ENCODE results near the gene TTC7B. TPM values are rescaled to one million over a fixed set of nuclear protein-coding genes. Genes with fewer than 3 reads are reported as not detected.
A peak's percentile ranks its signal among the peaks of the same experiment; 100 is the strongest.
"Not testable (repeated sequence)": the region's sequence is repeated elsewhere in the genome, so short reads cannot be mapped to it uniquely, and the experiment has no call there.

Gene TTC7B, protein sequence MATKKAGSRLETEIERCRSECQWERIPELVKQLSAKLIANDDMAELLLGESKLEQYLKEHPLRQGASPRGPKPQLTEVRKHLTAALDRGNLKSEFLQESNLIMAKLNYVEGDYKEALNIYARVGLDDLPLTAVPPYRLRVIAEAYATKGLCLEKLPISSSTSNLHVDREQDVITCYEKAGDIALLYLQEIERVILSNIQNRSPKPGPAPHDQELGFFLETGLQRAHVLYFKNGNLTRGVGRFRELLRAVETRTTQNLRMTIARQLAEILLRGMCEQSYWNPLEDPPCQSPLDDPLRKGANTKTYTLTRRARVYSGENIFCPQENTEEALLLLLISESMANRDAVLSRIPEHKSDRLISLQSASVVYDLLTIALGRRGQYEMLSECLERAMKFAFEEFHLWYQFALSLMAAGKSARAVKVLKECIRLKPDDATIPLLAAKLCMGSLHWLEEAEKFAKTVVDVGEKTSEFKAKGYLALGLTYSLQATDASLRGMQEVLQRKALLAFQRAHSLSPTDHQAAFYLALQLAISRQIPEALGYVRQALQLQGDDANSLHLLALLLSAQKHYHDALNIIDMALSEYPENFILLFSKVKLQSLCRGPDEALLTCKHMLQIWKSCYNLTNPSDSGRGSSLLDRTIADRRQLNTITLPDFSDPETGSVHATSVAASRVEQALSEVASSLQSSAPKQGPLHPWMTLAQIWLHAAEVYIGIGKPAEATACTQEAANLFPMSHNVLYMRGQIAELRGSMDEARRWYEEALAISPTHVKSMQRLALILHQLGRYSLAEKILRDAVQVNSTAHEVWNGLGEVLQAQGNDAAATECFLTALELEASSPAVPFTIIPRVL
- 1 to 10 TPM; 5.9 to 6.6 TPM for total RNA-seq

DNA sequence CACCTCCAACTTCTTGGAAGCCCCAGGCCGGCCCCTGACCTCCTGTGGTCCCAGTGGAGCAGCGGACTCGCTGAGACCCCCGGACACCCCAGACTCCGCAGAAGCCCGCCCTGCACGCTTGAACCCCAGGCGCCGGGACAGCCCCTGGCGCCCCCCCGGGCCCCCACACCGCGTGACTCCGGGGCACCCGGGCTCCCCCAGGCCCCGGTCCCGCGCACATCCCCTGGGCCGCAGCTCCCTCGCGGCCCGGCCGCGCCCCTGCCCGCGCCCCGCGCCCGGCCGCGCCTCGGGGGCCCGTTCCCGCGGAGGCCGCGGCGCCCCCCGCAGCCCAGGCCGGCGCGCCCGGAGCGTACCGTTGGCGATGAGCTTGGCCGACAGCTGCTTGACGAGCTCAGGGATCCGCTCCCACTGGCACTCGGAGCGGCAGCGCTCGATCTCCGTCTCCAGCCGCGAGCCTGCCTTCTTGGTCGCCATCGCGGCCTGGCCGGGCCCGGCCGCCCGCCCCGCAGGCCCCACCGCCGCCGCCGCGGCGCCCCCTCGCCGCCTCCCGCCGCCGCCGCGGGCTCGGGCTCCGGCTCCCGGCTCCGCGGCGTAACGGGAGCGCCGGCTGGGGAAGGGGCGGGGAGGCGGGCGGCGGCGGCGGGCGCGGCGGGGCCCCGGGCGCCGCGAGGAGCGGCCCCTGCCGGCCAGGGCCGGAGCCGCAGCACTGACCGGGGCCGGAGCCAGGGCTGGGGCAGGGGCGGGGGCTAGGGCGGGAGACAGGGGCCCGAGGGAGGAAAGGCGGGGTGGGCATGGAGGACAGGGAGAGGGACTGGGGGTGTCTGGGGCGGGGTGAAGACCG, at the start of gene TTC7B:
Gene TTC7B (minus strand): TSS at position 609 of the 841 bp plus-strand sequence. CDS start 135 bp downstream, at position 474.
- Mint-ChIP-seq H3K9me3 (no peaks in the 10 kb centered on the region), H3K4me3 (peak within 1 kb of the TSS; percentile 77), H3K4me1 (peaks cover 9% of the 10 kb centered on the region), H3K27me3 (peaks cover 31% of the 10 kb centered on the region), H3K27ac (peak within 1 kb of the TSS; percentile 51), H3K36me3 (no peaks in the 10 kb centered on the region)
- ATAC-seq (ENCODE audit: low read depth) (peak; percentile 43), DNase-seq (peak; percentile 61)
- POLR2A ChIA-PET, result no interaction called here

- Mint-ChIP-seq H3K4me1 (no peaks in the 10 kb centered on the region), H3K27ac (no peak overlapping the region), H3K4me3 (no peak overlapping the region), H3K27me3 (no peaks in the 10 kb centered on the region), H3K36me3 (peaks cover 24% of the 10 kb centered on the region), H3K9me3 (no peaks in the 10 kb centered on the region)
- POLR2A ChIA-PET, result no interaction called here
- DNase-seq (no peak), ATAC-seq (ENCODE audit: low read depth) (no peak)
Observed at GRCh38 chr14:90864741-90865140, 48.5 kb upstream of the TTC7B start.

- H3K9me3 Mint-ChIP-seq, result no peaks in the 10 kb centered on the region
- no peak for DNase-seq
Observed at GRCh38 chr14:90858511-90858910, 42.3 kb upstream of the TTC7B start.

GRCh38 chr14:90857866-90858265, 41.6 kb upstream of the TTC7B start:
- Mint-ChIP-seq H3K4me1 (no peaks in the 10 kb centered on the region), H3K27ac (no peak overlapping the region), H3K9me3 (no peaks in the 10 kb centered on the region), H3K4me3 (no peak overlapping the region), H3K27me3 (no peaks in the 10 kb centered on the region), H3K36me3 (peaks cover 13% of the 10 kb centered on the region)
- DNase-seq (no peak), ATAC-seq (ENCODE audit: low read depth) (no peak)
- POLR2A ChIA-PET, result interaction anchor here (0.6 kb wide), 1 partner anchor 57 kb away, joined by 4 read pairs; no protein-coding TSS in a partner anchor

More at GRCh38 chr14:90858511-90858910, 42.3 kb upstream of the TTC7B start:
- no peaks in the 10 kb centered on the region for H3K27me3 Mint-ChIP-seq
- no peak overlapping the region for H3K27ac Mint-ChIP-seq
- H3K4me1 Mint-ChIP-seq, result no peaks in the 10 kb centered on the region
- H3K36me3 Mint-ChIP-seq, result peaks cover 13% of the 10 kb centered on the region
- H3K4me3 Mint-ChIP-seq, result no peak overlapping the region
- no peak for ATAC-seq (ENCODE audit: low read depth)
- POLR2A ChIA-PET, result interaction anchor here (0.6 kb wide), 1 partner anchor 57 kb away, joined by 4 read pairs; no protein-coding TSS in a partner anchor

GRCh38 chr14:90856115-90856514, 39.9 kb upstream of the TTC7B start:
- H3K9me3 Mint-ChIP-seq; H3K4me1 Mint-ChIP-seq; ATAC-seq (ENCODE audit: low read depth); H3K27me3 Mint-ChIP-seq; H3K36me3 Mint-ChIP-seq; DNase-seq; POLR2A ChIA-PET; H3K4me3 Mint-ChIP-seq; H3K27ac Mint-ChIP-seq: not testable (repeated sequence)

- ATAC-seq (ENCODE audit: low read depth) (no peak), DNase-seq (no peak)
- Mint-ChIP-seq H3K36me3 (peaks cover 8% of the 10 kb centered on the region), H3K4me1 (no peaks in the 10 kb centered on the region), H3K4me3 (no peak overlapping the region), H3K9me3 (no peaks in the 10 kb centered on the region), H3K27me3 (no peaks in the 10 kb centered on the region), H3K27ac (no peak overlapping the region)
- POLR2A ChIA-PET, result no interaction called here
Observed at GRCh38 chr14:90853116-90853515, 36.9 kb upstream of the TTC7B start.

- Mint-ChIP-seq H3K27ac (no peak overlapping the region), H3K4me1 (no peaks in the 10 kb centered on the region), H3K36me3 (peaks cover 10% of the 10 kb centered on the region), H3K4me3 (no peak overlapping the region), H3K27me3 (no peaks in the 10 kb centered on the region), H3K9me3 (no peaks in the 10 kb centered on the region)
- POLR2A ChIA-PET, result no interaction called here
- ATAC-seq (ENCODE audit: low read depth), result no peak
- DNase-seq, result no peak
Observed at GRCh38 chr14:90851327-90852036, 35.3 kb upstream of the TTC7B start.

- no peaks in the 10 kb centered on the region for H3K9me3 Mint-ChIP-seq
- H3K36me3 Mint-ChIP-seq, result peaks cover 16% of the 10 kb centered on the region
- DNase-seq (no peak), ATAC-seq (ENCODE audit: low read depth) (no peak)
- H3K4me3 Mint-ChIP-seq, result no peak overlapping the region
- no peaks in the 10 kb centered on the region for H3K27me3 Mint-ChIP-seq
- no peak overlapping the region for H3K27ac Mint-ChIP-seq
- POLR2A ChIA-PET, result no interaction called here
- no peaks in the 10 kb centered on the region for H3K4me1 Mint-ChIP-seq
Observed at GRCh38 chr14:90850487-90850886, 34.3 kb upstream of the TTC7B start.

DNA sequence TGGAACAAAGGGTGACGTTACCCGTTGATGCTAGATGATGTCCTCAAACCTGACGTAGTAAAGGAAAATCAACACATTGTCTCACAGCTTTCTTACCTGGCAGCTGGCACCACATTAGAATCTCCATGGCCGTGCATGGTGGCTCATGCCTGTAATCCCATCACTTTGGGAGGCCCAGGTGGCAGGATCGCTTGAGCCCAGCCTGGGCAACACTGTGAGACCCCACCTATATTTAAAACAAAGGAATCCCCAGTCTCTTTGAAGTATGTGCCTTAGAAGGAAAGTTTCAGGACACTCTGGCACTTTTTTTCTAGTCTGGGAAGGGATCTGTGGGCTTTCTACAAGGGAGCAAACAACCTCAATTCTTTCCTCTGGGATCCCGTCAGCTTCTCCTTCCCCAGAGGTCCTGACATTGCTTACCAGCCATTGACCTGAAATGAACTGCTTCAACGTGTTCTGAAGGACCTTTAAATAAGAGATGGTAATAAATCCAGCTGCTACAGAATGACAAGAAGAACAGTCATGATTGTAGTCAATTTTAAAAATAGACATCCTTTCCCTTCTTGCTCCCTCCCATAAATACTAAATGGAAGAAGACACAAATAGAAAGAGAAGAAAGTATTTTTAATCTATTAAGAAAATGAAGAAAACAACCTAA, 33.7 kb upstream of the TTC7B start:
- Mint-ChIP-seq H3K4me3 (no peak overlapping the region), H3K9me3 (no peaks in the 10 kb centered on the region), H3K4me1 (no peaks in the 10 kb centered on the region), H3K36me3 (peaks cover 16% of the 10 kb centered on the region), H3K27ac (no peak overlapping the region), H3K27me3 (no peaks in the 10 kb centered on the region)
- ATAC-seq (ENCODE audit: low read depth) (no peak), DNase-seq (no peak)
- POLR2A ChIA-PET, result no interaction called here

DNA sequence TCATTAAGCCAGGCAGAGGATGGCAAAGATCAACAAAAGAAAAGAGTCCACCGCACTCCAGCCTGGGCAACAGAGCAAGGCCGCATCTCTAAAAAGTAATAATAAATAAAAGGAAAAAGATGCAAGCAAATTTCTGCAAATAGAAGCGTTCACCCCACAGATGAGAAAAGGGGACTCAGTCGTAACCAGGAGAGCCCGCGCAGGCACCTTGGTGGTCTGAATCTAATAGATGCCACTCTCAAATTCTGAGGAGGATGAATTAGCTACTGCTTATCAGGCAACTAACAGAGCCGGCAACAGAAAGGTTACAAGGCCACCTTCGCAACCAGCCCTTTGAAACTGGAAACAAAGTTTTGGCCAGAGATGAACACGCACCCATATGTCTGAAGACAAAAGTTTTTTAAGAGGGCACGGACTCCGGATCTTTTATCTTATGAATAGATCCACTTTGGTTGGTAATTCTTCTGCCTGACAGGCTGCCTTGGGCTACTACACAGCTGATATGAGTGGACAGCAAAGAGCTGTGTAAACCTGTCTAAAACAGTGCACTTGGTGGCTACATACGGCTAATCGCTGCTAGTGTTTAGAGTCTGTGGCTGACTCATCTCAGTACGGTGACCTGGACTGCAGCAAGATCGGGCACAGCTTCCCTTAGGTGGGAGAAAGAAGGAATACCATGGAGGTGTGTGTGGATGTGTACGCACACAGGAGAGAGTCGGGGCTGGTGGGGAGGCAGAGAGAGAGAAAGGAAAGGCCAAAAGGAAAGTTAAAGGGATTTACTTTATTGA, 32.9 kb upstream of the TTC7B start:
- DNase-seq (no peak), ATAC-seq (ENCODE audit: low read depth) (no peak)
- no peak overlapping the region for H3K27ac Mint-ChIP-seq
- no peak overlapping the region for H3K4me3 Mint-ChIP-seq
- no peaks in the 10 kb centered on the region for H3K9me3 Mint-ChIP-seq
- H3K36me3 Mint-ChIP-seq, result peaks cover 16% of the 10 kb centered on the region
- peaks cover under 1% of the 10 kb centered on the region for H3K4me1 Mint-ChIP-seq
- POLR2A ChIA-PET, result no interaction called here
- no peaks in the 10 kb centered on the region for H3K27me3 Mint-ChIP-seq

GRCh38 chr14:90846511-90846910, 30.3 kb upstream of the TTC7B start:
- no peaks in the 10 kb centered on the region for H3K27me3 Mint-ChIP-seq
- DNase-seq, result no peak
- peaks cover 8% of the 10 kb centered on the region for H3K4me1 Mint-ChIP-seq
- H3K9me3 Mint-ChIP-seq, result no peaks in the 10 kb centered on the region
- ATAC-seq (ENCODE audit: low read depth), result no peak
- no peak overlapping the region for H3K4me3 Mint-ChIP-seq
- H3K36me3 Mint-ChIP-seq, result peaks cover 19% of the 10 kb centered on the region
- H3K27ac Mint-ChIP-seq, result no peak overlapping the region
- POLR2A ChIA-PET, result no interaction called here

- peaks cover 8% of the 10 kb centered on the region for H3K27me3 Mint-ChIP-seq
- POLR2A ChIA-PET, result interaction anchor here (0.7 kb wide), 1 partner anchor 15 kb away, joined by 3 read pairs; no protein-coding TSS in a partner anchor
- H3K4me1 Mint-ChIP-seq, result peaks cover 8% of the 10 kb centered on the region
- H3K27ac Mint-ChIP-seq, result no peak overlapping the region
- peaks cover 2% of the 10 kb centered on the region for H3K9me3 Mint-ChIP-seq
- no peak overlapping the region for H3K4me3 Mint-ChIP-seq
- peaks cover 19% of the 10 kb centered on the region for H3K36me3 Mint-ChIP-seq
- no peak for DNase-seq
- ATAC-seq (ENCODE audit: low read depth), result peak; percentile 34
Observed at GRCh38 chr14:90844321-90844720, 28.1 kb upstream of the TTC7B start.
